ENCODE data around the gene ULBP1. TPM values are rescaled to one million over a fixed set of nuclear protein-coding genes. Genes with fewer than 3 reads are reported as not detected.
"Not testable (repeated sequence)": the region's sequence is repeated elsewhere in the genome, so short reads cannot be mapped to it uniquely, and the experiment has no call there.

The ULBP1 gene
- total and polyA plus RNA-seq, 3 donors from 2014 or later: 2.3 to 5.9 (median 4.7) TPM

- no peak overlapping the region for H3K4me3 ChIP-seq
- H3K27me3 ChIP-seq: no peaks in the 10 kb centered on the region
- intact Hi-C loops (cut with DNase I; ENCODE audit: low total_unique reads): no loop called here
- TF ChIP-seq CTCF (IDR thresholded peaks at IDR 0.05) (no peak), POLR2A (IDR thresholded peaks at IDR 0.05) (no peak)
- 71 to 82% methylated on average over 5 to 7 of the region's 7 CpGs for WGBS, 2 donors
- no peaks in the 10 kb centered on the region for H3K9me3 ChIP-seq
- H3K27ac ChIP-seq: no peak overlapping the region
- H3K36me3 ChIP-seq (ENCODE audit: low read depth, missing control alignments): no peaks in the 10 kb centered on the region
- H3K4me1 ChIP-seq: no peaks in the 10 kb centered on the region
- DNase-seq: no peak
These were observed 32.2 kb downstream of the ULBP1 start for GRCh38 chr6:149995971-149996370.

DNA sequence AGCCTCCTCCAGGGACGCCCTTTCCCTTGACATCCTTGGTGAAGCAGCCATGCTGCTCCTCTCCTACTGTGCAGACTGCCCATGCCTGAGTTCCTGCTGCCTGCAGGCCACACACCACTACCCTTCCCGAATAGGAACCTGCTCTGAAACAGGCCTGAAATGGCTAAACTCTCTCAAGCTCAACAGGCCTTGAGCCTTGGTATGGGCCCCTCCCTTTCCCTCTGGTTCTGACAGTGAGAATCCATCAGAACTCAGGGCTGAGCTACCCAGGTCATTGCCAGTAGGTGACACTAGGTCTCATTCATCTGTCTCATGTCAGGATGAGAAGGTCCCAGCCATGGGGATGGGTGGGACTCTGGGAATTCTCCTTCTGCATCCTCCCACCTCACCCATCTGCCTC, 35.9 kb downstream of the ULBP1 start:
- H3K9me3 ChIP-seq: no peaks in the 10 kb centered on the region
- intact Hi-C loops (cut with DNase I; ENCODE audit: low total_unique reads): no loop called here
- no peak overlapping the region for H3K27ac ChIP-seq
- TF ChIP-seq CTCF (IDR thresholded peaks at IDR 0.05): no peak
- no peak for TF ChIP-seq POLR2A (IDR thresholded peaks at IDR 0.05)
- H3K27me3 ChIP-seq: no peaks in the 10 kb centered on the region
- no peak overlapping the region for H3K4me3 ChIP-seq
- 90 to 94% methylated on average over 2 of the region's 2 CpGs for WGBS, 2 donors
- H3K36me3 ChIP-seq (ENCODE audit: low read depth, missing control alignments): no peaks in the 10 kb centered on the region
- peaks cover 6% of the 10 kb centered on the region for H3K4me1 ChIP-seq
- no peak for DNase-seq

DNA sequence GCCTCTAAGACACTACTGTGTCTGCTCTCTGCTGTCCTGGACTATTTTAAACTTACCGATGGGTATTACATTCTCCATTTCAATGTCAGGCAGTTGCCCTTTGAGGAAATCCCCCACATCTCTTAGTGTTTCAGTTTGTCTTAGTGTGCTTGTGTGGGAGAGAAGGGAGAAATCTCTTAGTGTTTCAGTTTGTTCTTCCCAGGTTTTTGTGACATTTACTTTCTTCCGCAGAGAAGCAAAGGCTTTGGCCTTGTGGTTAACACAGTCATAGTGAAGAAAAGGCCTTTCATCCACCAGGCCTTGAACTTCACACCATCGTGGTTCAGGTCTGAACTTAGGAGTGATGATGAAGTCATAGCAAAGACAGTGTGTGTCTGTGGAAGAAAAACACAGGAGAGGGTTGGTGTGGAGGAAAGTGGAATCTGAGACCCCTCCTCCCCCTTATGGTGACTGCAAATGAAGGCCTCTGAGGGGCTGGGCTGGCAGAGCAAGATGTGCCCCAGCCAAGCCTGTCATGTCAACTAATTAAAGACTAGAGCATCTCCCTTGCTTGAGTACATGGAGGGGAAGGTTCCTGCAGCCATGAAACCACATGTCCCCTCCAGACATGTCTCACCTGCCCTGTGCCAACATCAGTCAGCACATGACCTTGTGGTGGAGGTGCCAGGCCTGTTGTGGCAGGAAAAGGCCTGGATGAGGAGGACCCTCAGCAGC, 37.7 kb downstream of the ULBP1 start:
- intact Hi-C loops (cut with DNase I; ENCODE audit: low total_unique reads): no loop called here
- 54 to 65% methylated on average over 3 of the region's 3 CpGs for WGBS, 2 donors
- no peak for DNase-seq
- H3K36me3 ChIP-seq (ENCODE audit: low read depth, missing control alignments): no peaks in the 10 kb centered on the region
- H3K27ac ChIP-seq: no peak overlapping the region
- H3K27me3 ChIP-seq: no peaks in the 10 kb centered on the region
- no peaks in the 10 kb centered on the region for H3K9me3 ChIP-seq
- H3K4me3 ChIP-seq: no peak overlapping the region
- peaks cover 7% of the 10 kb centered on the region for H3K4me1 ChIP-seq
- TF ChIP-seq CTCF (IDR thresholded peaks at IDR 0.05) (no peak), POLR2A (IDR thresholded peaks at IDR 0.05) (no peak)

DNA sequence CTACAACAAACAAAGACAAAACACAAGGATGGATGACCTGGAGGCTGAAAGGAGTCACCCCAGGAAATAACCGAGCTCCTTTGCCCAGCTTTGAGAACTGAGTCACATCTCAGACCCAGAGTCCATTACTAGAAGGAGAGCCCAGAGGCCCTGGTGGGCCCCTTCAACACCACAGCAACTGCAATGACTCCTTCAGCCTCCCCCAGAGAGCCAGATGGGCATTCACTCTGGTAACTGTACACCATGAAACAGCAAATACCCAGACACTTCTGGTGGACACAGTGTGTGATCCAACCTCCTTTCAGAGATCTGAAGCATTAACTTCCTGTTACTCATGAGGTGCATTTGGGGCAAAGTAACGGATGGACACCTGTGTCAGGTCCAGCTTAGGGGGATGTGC, 39.0 kb downstream of the ULBP1 start:
- Histone ChIP-seq H3K27me3 (no peaks in the 10 kb centered on the region), H3K27ac (no peak overlapping the region), H3K36me3 (ENCODE audit: low read depth, missing control alignments) (no peaks in the 10 kb centered on the region), H3K4me3 (no peak overlapping the region), H3K4me1 (peaks cover 7% of the 10 kb centered on the region), H3K9me3 (no peaks in the 10 kb centered on the region)
- intact Hi-C loops (cut with DNase I; ENCODE audit: low total_unique reads): no loop called here
- no peak for TF ChIP-seq POLR2A (IDR thresholded peaks at IDR 0.05)
- no peak for TF ChIP-seq CTCF (IDR thresholded peaks at IDR 0.05)
- DNase-seq: no peak
- 94% methylated on average over 2 of the region's 2 CpGs for WGBS, 2 donors

DNA sequence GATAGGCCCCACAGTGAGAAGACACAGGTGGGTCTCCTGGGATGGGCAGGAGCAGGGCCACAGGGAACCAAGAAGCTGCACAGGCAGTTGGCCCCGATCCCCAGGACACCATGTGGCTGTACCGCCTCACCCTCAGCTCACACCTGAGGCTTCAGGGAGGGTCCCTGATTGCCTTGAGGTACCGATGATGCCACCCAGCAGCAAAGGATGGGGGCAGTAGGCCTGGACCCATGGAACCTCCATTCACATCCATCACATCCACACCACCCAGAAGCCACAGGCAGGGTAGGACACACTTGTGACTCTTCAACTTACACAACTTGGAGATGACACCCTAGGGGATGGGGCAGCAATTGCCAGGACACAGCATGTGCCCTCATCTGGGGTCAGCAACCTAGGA, 39.9 kb downstream of the ULBP1 start:
- H3K4me1 ChIP-seq; intact Hi-C loops (cut with DNase I; ENCODE audit: low total_unique reads); H3K27me3 ChIP-seq; H3K9me3 ChIP-seq; H3K27ac ChIP-seq; DNase-seq; H3K4me3 ChIP-seq; H3K36me3 ChIP-seq (ENCODE audit: low read depth, missing control alignments): not testable (repeated sequence)
- 88 to 96% methylated on average over 3 of the region's 3 CpGs for WGBS, 2 donors

Data from testis (tissue), 3 donors.